WTC11 (cell line): ENCODE measurements around the gene FEM1A.
"Not testable (repeated sequence)": the region's sequence is repeated elsewhere in the genome, so short reads cannot be mapped to it uniquely, and the experiment has no call there.

Experiments used
- CREM ChIP-seq: sonication (generic); formaldehyde crosslinking; IDR thresholded peaks from 2 replicates; pipeline ENCODE4 v1.8.1; 2022; ENCODE audit warnings: mild to moderate bottlenecking, missing genetic modification reagents, moderate library complexity
- CTCF ChIP-seq: fragments of 200-600 bp; IDR thresholded peaks from 2 replicates; pipeline ENCODE4 v1.8.0; 2022; ENCODE audit warnings: antibody characterized with exemption
- ELF4 ChIP-seq: sonication (generic); formaldehyde crosslinking; IDR thresholded peaks from 2 replicates; pipeline ENCODE4 v1.8.1; 2022; ENCODE audit warnings: low read depth, mild to moderate bottlenecking, moderate library complexity, missing genetic modification reagents
- ETV6 ChIP-seq: sonication (generic); formaldehyde crosslinking; IDR thresholded peaks from 2 replicates; pipeline ENCODE4 v1.8.1; 2022; ENCODE audit warnings: mild to moderate bottlenecking, missing genetic modification reagents
- JUN ChIP-seq: sonication (generic); formaldehyde crosslinking; IDR thresholded peaks from 2 replicates; pipeline ENCODE4 v1.8.0; 2023; ENCODE audit warnings: mild to moderate bottlenecking, missing genetic modification reagents
- MAX ChIP-seq: sonication (generic); formaldehyde crosslinking; IDR thresholded peaks from 2 replicates; pipeline ENCODE4 v1.8.0; 2022; ENCODE audit warnings: mild to moderate bottlenecking, missing genetic modification reagents
- NR2C2 ChIP-seq: sonication (generic); formaldehyde crosslinking; IDR thresholded peaks from 2 replicates; pipeline ENCODE4 v1.8.0; 2022; ENCODE audit warnings: mild to moderate bottlenecking, missing genetic modification reagents
- RELA ChIP-seq: sonication (generic); formaldehyde crosslinking; IDR thresholded peaks from 2 replicates; pipeline ENCODE4 v1.8.1; 2022; ENCODE audit warnings: missing genetic modification reagents, mild to moderate bottlenecking, borderline replicate concordance
- SOX15 ChIP-seq: fragments of 250-450 bp; sonication (Bioruptor Pico); IDR thresholded peaks from 2 replicates; pipeline ENCODE4 v1.9.0; 2021; ENCODE audit warnings: mild to moderate bottlenecking
- TEAD4 ChIP-seq: sonication (generic); formaldehyde crosslinking; IDR thresholded peaks from 2 replicates; pipeline ENCODE4 v1.8.0; 2022; ENCODE audit warnings: mild to moderate bottlenecking, missing genetic modification reagents
- USF2 ChIP-seq: sonication (generic); formaldehyde crosslinking; IDR thresholded peaks from 2 replicates; pipeline ENCODE4 v1.8.1; 2023; ENCODE audit warnings: mild to moderate bottlenecking, missing genetic modification reagents, moderate library complexity
- ZNF263 ChIP-seq: sonication (generic); formaldehyde crosslinking; IDR thresholded peaks from 2 replicates; pipeline ENCODE4 v1.8.1; 2022; ENCODE audit warnings: low read depth, mild to moderate bottlenecking, moderate library complexity, missing genetic modification reagents
- ZNF416 ChIP-seq: fragments of 250-450 bp; sonication (Bioruptor Pico); IDR thresholded peaks from 2 replicates; pipeline ENCODE4 v1.9.0; 2021; ENCODE audit warnings: mild to moderate bottlenecking, inconsistent platforms

GRCh38 chr19:4745175-4745574, 46.4 kb upstream of the FEM1A start:
- not testable (repeated sequence) for TF ChIP-seq ZNF416 (CRISPR knock-in tag); CREM (CRISPR knock-in tag); RELA (CRISPR knock-in tag); CTCF; SOX15 (CRISPR knock-in tag); MAX (CRISPR knock-in tag); NR2C2 (CRISPR knock-in tag); ELF4 (CRISPR knock-in tag); ETV6 (CRISPR knock-in tag); TEAD4 (CRISPR knock-in tag); ZNF263 (CRISPR knock-in tag); USF2; JUN (CRISPR knock-in tag)
